Bone marrow (tissue), 2 donors: ENCODE measurements around the gene ARL4D.
"Not testable (repeated sequence)": the region's sequence is repeated elsewhere in the genome, so short reads cannot be mapped to it uniquely, and the experiment has no call there.

ENCODE experiments used
- DNase-seq, 2 donors: peaks; one replicate each; lab custom pipeline; 2025; lab: John Stamatoyannopoulos, UW

ARL4D gene

GRCh38 chr17:43395165-43395564 lies 3.6 kb upstream of the ARL4D start:
- no peak for DNase-seq

GRCh38 chr17:43396491-43397060 lies 2.2 kb upstream of the ARL4D start:
- DNase-seq: no peak

DNA sequence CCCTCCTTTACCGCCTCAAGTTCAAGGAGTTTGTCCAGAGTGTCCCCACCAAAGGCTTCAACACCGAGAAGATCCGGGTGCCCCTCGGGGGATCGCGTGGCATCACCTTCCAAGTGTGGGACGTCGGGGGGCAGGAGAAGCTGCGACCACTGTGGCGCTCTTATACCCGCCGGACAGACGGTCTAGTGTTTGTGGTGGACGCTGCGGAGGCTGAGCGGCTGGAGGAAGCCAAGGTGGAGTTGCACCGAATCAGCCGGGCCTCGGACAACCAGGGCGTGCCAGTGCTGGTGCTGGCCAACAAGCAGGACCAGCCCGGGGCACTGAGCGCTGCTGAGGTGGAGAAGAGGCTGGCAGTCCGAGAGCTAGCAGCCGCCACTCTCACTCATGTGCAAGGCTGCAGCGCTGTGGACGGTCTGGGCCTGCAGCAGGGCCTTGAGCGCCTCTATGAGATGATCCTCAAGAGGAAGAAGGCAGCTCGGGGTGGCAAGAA lies 1.1 kb downstream of the ARL4D start:
- DNase-seq: no peak

DNA sequence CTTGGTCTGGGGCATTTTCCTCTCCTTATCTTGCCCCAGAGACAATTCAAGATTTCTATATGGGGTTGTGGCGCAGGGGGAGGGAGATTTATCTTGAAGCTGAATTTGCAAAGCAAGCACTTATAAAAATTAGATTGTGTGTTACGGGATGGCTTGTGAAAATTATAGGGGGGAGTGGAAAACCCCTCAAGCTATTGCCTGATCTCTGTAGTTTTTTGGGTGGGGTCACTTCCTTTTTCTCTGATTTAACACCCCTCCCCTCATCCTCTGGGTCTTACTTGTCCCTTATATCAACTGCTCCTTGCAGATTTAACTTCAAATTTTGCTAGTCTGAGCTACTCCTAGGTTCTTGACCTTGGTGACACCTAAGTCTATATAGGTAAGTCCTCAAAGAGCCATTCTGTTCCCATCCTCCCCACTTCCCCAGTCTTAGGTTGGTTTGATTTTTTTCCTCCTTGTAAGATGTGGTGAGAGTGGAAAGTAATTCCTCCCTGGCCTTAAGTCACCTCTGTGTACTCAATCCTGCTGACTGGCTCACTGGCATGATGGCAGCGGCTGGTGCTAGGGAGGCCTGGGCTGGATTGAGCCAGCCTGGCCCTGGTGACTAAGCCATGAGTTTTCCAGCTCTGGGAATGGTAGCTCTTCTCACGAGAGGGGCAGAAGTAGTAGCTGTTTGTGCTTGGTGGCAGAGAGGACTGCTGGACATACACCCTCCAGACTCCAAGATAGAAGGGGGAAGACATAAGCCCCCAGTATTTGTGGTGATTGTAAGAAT lies 2.3 kb downstream of the ARL4D start:
- DNase-seq: no peak

- DNase-seq: no peak
Observed at GRCh38 chr17:43402078-43402477, 3.3 kb downstream of the ARL4D start.

DNA sequence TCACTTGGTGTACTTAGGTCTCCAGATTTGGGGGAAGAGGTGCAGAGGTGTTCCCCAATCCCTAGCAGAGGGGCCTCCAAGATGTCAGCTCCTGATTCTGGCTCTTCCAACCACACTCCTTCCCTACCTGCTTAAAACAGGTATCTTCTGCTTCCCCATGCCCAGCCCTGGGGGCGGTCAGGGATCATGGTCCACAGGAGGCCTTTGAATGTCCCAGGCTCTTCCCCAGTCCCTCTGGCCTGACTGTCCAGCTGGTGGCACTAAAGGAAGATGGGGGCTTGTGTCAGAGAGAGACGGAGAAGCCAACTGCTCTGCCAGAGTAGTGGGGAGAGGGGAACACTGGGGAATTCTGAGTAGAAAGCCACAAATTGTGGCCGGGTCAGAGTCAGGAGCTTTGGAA lies 3.8 kb downstream of the ARL4D start:
- no peak for DNase-seq

GRCh38 chr17:43403846-43404245 lies 5.1 kb downstream of the ARL4D start:
- DNase-seq: no peak

DNA sequence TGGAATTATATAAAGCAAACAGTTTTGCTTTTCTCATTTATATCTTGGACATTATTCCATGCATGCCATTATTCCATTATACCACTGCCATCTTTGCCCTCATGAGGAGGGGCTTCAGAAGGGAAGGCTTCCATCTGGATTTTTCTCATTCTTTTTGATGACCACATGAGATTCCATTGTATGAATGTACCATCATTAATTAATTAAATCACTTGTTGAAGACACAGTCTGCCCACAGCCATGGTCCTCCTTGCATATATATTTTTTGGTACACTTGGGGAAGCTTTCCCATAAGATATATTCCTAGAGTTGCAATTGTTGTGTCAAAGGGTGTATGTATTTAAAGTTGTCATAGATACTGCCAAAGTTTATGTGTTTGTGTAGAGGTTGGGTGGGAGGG lies 7.1 kb downstream of the ARL4D start:
- DNase-seq: no peak

- no peak for DNase-seq
Observed at GRCh38 chr17:43406676-43407645, 8.2 kb downstream of the ARL4D start.

DNA sequence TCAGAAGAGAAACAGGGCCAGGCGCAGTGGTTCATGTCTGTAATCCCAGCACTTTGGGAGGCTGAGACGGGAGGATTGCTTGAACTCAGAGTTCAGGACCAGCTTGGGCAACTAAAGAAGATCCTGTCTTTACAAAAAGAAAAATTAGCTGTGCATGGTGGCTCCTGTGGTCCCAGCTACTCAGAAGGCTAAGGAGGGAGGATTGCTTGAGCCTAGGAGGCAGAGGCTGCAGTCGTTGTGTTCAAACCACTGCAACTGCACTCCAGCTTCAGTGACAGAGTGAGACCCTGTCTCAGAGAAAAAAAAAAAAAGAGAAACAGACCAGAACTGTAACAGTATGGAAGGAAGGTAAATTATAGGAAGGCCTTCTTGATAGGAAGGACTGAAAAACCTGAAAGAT lies 10.3 kb downstream of the ARL4D start:
- DNase-seq: no peak

- DNase-seq: no peak
Observed at GRCh38 chr17:43410557-43411368, 12.0 kb downstream of the ARL4D start.

DNA sequence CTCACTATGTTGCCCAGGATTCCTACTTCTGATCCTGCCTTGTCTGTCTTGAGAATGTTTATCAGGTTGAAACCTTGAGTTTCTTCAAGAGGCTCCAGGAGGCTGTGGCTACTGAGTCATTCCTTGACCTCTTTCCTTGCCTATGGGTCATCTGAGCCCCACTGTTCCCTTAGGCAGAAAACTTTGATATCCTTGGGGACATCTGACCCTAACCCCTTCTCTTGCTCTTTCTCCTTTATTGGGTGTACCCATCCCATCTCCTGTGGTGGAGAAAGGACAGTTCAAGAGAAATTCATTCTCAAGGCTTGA lies 12.5 kb downstream of the ARL4D start:
- no peak for DNase-seq

- no peak for DNase-seq
Observed at GRCh38 chr17:43411749-43412148, 13.0 kb downstream of the ARL4D start.

DNA sequence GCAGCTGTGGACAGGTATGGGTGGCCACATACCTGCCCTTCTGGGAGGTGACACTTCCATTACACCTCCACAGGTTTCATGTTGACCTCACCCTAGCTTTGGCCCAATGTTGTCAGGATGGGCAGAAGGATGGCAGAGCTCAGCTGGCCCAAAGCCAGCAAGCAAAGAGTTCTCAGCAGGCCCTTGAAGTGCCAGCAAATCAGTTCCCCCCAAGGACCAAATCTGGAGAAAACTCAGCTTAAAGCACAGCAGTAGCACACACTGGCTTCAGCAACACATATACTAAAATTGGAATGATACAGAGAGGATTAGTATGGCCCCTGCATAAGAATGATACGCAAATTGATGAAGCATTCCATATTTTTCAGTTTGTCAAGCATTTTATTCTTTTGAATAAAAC lies 13.4 kb downstream of the ARL4D start:
- no peak for DNase-seq

- no peak for DNase-seq
Observed at GRCh38 chr17:43416998-43417890, 18.5 kb downstream of the ARL4D start.

DNA sequence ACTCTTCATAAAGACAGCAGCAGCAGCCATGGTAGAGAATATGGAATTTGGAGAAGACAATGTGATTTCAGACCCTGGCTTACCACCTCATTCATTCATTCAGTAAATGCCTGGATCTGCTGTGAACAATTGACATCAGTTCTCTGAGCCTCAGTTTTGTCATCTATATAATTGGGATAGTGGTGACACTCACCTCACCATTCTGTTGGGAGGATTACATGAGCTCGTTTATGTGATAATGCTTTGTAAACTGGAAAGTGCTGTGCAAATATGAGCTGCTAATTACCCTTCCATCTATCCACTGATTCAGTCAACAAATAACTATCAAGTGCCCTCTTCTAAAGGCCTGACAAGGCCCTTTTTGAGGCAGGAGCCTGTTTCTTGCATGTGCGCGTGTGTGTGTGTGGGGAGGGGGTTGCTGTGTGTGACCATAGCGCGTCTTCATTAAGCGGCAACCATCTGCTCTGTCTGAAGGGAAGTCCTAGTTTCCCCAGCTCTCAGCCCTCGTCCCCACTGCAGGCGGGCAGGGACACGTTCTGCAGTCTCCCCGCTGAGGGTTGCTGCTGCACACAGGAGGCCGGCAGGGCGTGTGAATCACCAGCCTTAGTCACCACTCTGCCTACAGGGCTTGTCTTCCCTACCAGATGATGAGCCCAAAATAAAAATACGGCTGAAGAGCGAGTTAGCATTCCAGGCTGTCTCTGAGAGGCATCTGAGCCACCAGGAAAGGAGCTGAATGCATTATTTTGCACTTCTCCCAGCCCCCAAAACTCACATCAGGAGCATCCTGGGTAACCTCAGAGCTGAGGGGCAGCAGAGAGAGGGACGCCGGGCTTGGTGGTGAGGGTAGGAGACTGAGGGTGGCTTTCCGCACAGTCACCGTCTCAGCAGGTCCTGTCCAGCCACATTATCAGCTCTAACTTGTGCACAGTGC lies 19.9 kb downstream of the ARL4D start:
- DNase-seq: peak; percentile 15 to 80

DNA sequence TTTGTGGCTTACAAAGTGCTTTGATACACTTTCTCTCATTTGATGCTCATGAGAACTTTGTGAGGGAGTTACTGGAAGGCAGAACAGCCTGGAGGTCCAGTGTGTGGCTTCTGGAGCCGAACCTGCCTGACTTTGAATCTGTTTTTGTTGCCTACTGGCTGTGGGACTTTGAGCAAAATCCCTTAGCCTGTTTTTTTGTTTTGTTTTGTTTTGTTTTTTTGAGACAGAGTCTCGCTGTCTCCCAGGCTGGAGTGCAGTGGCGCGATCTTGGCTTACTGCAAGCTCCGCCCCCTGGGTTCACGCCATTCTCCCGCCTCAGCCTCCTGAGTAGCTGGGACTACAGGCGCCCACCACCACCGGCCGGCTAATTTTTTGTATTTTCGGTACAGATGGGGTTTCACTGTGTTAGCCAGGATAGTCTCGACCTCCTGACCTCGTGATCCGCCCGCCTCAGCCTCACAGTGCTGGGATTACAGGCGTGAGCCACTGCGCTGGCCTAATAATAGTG lies 20.6 kb downstream of the ARL4D start:
- DNase-seq: not testable (repeated sequence)

DNA sequence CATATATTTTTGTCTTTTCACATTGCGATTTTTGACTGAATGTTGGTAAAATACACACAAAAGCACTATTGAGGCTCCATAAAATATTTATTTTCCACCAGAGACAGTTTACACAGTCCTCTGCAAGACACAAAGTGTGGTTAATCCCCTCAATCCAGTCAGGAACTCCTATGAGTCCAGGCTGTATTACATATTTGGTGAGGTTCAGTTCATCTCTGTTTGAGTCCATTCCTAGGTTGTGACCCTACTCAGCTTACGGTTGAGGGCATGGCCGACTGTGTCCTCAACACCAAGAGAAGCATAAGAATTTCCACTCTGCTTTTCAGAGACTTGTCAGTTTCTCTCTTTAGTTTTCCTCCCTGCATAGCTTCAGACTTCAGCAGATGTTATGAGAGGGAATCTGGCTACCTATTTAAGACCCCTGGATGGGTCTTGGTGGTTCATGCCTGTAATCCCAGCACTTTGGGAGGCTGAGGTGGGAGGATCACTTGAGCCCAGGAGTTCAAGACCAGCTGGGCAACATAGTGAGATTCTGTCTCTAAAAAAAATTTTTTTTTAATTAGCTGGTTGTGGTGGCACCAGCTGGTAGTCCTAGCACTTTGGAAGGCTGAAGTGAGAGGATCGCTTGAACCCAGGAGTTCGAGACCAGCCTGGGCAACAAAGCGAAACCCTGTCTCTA lies 25.1 kb downstream of the ARL4D start:
- no peak for DNase-seq
